Psoas muscle (tissue), 8 donors: ENCODE results near the gene GGA2. TPM values are rescaled to one million over a fixed set of nuclear protein-coding genes. Genes with fewer than 3 reads are reported as not detected.
"Not testable (repeated sequence)": the region's sequence is repeated elsewhere in the genome, so short reads cannot be mapped to it uniquely, and the experiment has no call there.

Experiments
- ATAC-seq, 4 donors: fragments of 200-7000 bp; cut with Tn5 transposase; one replicate each; pipeline ENCODE4 v1.9.1; 2020; ENCODE audit warnings: moderate library complexity in 3 of 4, mild to moderate bottlenecking in 2 of 4
- DNase-seq, 2 donors: peaks; one replicate each; pipeline ENCODE4 v3.0.0-alpha.2; 2020
- H3K27ac ChIP-seq: fragments of 200-600 bp; one replicate; pipeline ENCODE4 v1.8.0; 2022
- H3K27me3 ChIP-seq, 3 donors: fragments of 200-600 bp in 1 of 3; one replicate each; pipeline versions ENCODE4 v1.6.1 to v1.8.0; 2013 to 2022; ENCODE audit warnings: low read length in 2 of 3, mild to moderate bottlenecking in 2 of 3, moderate library complexity in 1 of 3; ENCODE audit not compliant: insufficient read depth in 3 of 3
- H3K36me3 ChIP-seq, 2 donors: fragments of 200-600 bp in 1 of 2; one replicate each; pipeline versions ENCODE4 v1.6.1 to v1.8.0; 2013 to 2022; ENCODE audit warnings: low read depth in 1 of 2, mild to moderate bottlenecking in 1 of 2, moderate library complexity in 1 of 2; ENCODE audit not compliant: insufficient read depth in 1 of 2
- H3K4me1 ChIP-seq: fragments of 200-600 bp; one replicate; pipeline ENCODE4 v1.8.0; 2022
- H3K4me3 ChIP-seq: fragments of 200-600 bp; one replicate; pipeline ENCODE4 v1.8.0; 2022; ENCODE audit warnings: mild to moderate bottlenecking
- H3K9me3 ChIP-seq: fragments of 200-600 bp; one replicate; pipeline ENCODE4 v1.8.0; 2022
- WGBS, 3 donors: extraction: QIAGEN DNeasy Blood & Tissue Kit; methylation state at CpG; one replicate each; pipeline versions ENCODE4 v1.1.6 to v1.1.7; 2013; 5-methylcytosine and 5-hydroxymethylcytosine counted together
- intact Hi-C, 2 donors: fragments of 100-400 bp; cut with DNase I; formaldehyde crosslinking; loops; one replicate each; pipeline versions ENCODE4 v1.11.0 to v1.14.2; 2022
- polyA plus RNA-seq, 3 donors: library from polyadenylated mRNA; stranded (reverse); fragments of 200-250 nt; gene quantifications; one replicate each; pipeline ENCODE4 v1.2.3, GENCODE V29; 2013
- total RNA-seq, 4 donors: library from RNA; stranded (reverse); fragmentation: NEBNext Ultra II Directional in 2 of 4; extraction: Animal tissue kit (Norgen Biotek cat#: 25700) in 2 of 4; gene quantifications; one replicate each; pipeline versions ENCODE4 v1.2.1 to v1.2.4, GENCODE V29; 2021 to 2023
- TF ChIP-seq, protein P1 (sequence below): fragments of 200-600 bp; IDR thresholded peaks from one replicate; pipeline ENCODE4 v1.8.0; 2022; ENCODE audit warnings: antibody characterized with exemption
- donor health status: healthy with polysubstance abuse.
- donor health status: DM: no; HTN: no; CAD: no; lungs with moderate emphysema.
- donor health status: Bipolar disorder and iron deficiency.
- donor health status: healthy.
- donor health status: DM: yes; HTN: yes; CAD: no.
- donor health status: DM: no; HTN: no; CAD: no.
- donor health status: DM: no; HTN: no; CAD: no.
- donor health status: DM: yes; HTN: yes; CAD: no.

The GGA2 gene
- total and polyA plus RNA-seq, 7 donors = 18.9 to 62.9 (median 49.3) TPM

DNA sequence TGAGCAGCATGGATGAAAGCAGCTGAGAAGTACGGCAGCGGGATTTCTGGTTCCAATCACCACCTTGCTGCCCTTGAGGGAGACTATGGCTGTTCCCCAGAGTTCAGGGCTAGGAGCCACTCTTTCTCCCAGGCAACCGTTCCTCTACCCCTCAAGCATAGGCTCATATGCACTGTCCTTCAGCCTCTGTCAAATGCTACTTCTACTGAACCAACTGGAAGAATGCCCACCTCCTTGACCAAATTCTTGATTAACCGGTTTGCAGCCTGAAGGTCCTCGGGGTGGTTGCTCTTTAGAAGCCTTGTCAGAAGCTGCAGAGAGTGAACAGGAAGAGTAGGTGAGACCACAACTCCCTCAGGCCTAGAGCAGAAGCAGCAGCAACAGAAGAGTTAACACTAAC is 23.8 kb downstream of the GGA2 start:
- no peak overlapping the region for H3K27ac ChIP-seq
- 88 to 93% (median 93%) methylated on average over 5 of the region's 5 CpGs for WGBS, 3 donors
- ATAC-seq = no peak
- H3K27me3 ChIP-seq = no peaks in the 10 kb centered on the region
- TF ChIP-seq, protein P1, sequence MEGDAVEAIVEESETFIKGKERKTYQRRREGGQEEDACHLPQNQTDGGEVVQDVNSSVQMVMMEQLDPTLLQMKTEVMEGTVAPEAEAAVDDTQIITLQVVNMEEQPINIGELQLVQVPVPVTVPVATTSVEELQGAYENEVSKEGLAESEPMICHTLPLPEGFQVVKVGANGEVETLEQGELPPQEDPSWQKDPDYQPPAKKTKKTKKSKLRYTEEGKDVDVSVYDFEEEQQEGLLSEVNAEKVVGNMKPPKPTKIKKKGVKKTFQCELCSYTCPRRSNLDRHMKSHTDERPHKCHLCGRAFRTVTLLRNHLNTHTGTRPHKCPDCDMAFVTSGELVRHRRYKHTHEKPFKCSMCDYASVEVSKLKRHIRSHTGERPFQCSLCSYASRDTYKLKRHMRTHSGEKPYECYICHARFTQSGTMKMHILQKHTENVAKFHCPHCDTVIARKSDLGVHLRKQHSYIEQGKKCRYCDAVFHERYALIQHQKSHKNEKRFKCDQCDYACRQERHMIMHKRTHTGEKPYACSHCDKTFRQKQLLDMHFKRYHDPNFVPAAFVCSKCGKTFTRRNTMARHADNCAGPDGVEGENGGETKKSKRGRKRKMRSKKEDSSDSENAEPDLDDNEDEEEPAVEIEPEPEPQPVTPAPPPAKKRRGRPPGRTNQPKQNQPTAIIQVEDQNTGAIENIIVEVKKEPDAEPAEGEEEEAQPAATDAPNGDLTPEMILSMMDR = no peak
- H3K36me3 ChIP-seq = peaks cover 6 to 100% of the 10 kb centered on the region in 2 donors
- DNase-seq = no peak
- H3K9me3 ChIP-seq = no peaks in the 10 kb centered on the region
- no peak overlapping the region for H3K4me3 ChIP-seq
- intact Hi-C loops = no loop called here
- no peaks in the 10 kb centered on the region for H3K4me1 ChIP-seq

GRCh38 chr16:23485841-23486240 is 24.5 kb downstream of the GGA2 start:
- TF ChIP-seq, protein P1 = no peak

DNA sequence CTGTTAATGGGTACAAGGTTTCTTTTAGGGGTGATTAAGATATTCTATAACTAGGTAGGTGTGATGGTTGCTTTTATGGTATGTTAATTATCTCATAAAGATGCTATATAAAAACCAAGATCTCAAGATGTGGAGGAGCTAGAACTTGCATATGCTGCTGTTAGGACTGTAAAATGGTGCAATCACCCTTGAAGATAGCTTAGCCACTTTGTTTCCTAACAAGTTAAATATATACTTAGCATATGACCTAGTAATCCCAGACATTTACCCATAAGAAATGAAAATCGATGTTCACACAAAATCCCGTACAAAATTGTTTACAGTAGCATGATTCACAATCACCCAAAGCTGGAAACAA is 25.1 kb downstream of the GGA2 start:
- Histone ChIP-seq H3K36me3 (peaks cover 6 to 100% of the 10 kb centered on the region in 2 donors), H3K9me3 (no peaks in the 10 kb centered on the region), H3K27ac (no peak overlapping the region), H3K27me3 (no peaks in the 10 kb centered on the region), H3K4me3 (no peak overlapping the region), H3K4me1 (no peaks in the 10 kb centered on the region)
- TF ChIP-seq, protein P1 = no peak
- 90 to 96% (median 95%) methylated on average over 2 of the region's 2 CpGs for WGBS, 3 donors
- DNase-seq (no peak), ATAC-seq (no peak)
- intact Hi-C loops = no loop called here

More at GRCh38 chr16:23485841-23486240, 24.5 kb downstream of the GGA2 start:
- intact Hi-C loops = no loop called here
- 92 to 98% (median 96%) methylated on average over 8 of the region's 8 CpGs for WGBS, 3 donors
- no peak overlapping the region for H3K4me3 ChIP-seq
- H3K36me3 ChIP-seq = peaks cover 6 to 100% of the 10 kb centered on the region in 2 donors
- H3K27ac ChIP-seq = no peak overlapping the region
- no peak for DNase-seq
- H3K9me3 ChIP-seq = no peaks in the 10 kb centered on the region
- no peak for ATAC-seq
- H3K4me1 ChIP-seq = no peaks in the 10 kb centered on the region
- no peaks in the 10 kb centered on the region for H3K27me3 ChIP-seq

GRCh38 chr16:23484510-23485256 is 25.6 kb downstream of the GGA2 start:
- H3K27ac ChIP-seq = no peak overlapping the region
- DNase-seq = no peak
- WGBS, 3 donors = 70 to 89% (median 72%) methylated on average over 8 of the region's 8 CpGs
- intact Hi-C loops = no loop called here
- H3K36me3 ChIP-seq = peaks cover 6 to 100% of the 10 kb centered on the region in 2 donors
- no peaks in the 10 kb centered on the region for H3K9me3 ChIP-seq
- no peaks in the 10 kb centered on the region for H3K27me3 ChIP-seq
- ATAC-seq = no peak
- no peak overlapping the region for H3K4me3 ChIP-seq
- TF ChIP-seq, protein P1 = no peak
- H3K4me1 ChIP-seq = no peaks in the 10 kb centered on the region

DNA sequence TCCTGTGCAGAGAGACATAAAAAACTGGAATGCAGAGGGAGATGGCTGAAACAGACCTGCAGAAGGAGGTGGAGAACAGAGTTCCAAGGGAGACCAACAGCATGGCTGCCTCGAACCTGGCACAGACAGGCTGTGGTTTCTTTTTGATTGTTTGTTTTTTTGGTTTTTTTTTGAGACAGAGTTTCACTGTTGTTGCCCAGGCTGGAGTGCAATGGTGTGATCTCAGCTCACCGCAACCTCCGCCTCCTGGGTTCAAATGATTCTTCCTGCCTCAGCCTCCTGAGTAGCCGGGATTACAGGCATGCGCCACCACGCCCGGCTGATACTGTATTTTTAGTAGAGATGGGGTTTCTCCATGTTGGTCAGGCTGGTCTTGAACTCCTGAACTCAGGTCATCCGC is 26.8 kb downstream of the GGA2 start:
- H3K4me3 ChIP-seq, H3K4me1 ChIP-seq, ATAC-seq, H3K27me3 ChIP-seq, H3K9me3 ChIP-seq, H3K27ac ChIP-seq, DNase-seq, intact Hi-C loops: not testable (repeated sequence)
- 92 to 96% (median 95%) methylated on average over 8 of the region's 8 CpGs for WGBS, 3 donors
- peaks cover 6 to 100% of the 10 kb centered on the region in 2 donors for H3K36me3 ChIP-seq
